Mesenchymal stem cell (in vitro differentiated cells and primary cell): ENCODE data around the gene MARCKSL1.
"Not testable (repeated sequence)": the region's sequence is repeated elsewhere in the genome, so short reads cannot be mapped to it uniquely, and the experiment has no call there.

Experiments used
- DNase-seq: peaks from one replicate; pipeline ENCODE4 v3.0.0-alpha.2; 2013
- H2AFZ ChIP-seq: one replicate; pipeline ENCODE4 v1.6.1; 2013; ENCODE audit warnings: low read depth, mild to moderate bottlenecking, control low read depth, inconsistent platforms, low read length, moderate library complexity
- H2AK5ac ChIP-seq: 2 replicates; pipeline ENCODE4 v1.6.1; 2013; ENCODE audit warnings: low read length, moderate library complexity, mild to moderate bottlenecking, inconsistent platforms; ENCODE audit not compliant: severe bottlenecking
- H2BK120ac ChIP-seq: one replicate; pipeline ENCODE4 v1.6.1; 2013; ENCODE audit warnings: low read depth, mild to moderate bottlenecking, inconsistent platforms, low read length, moderate library complexity
- H2BK12ac ChIP-seq, 2 experiments: one replicate each; pipeline ENCODE4 v1.6.1; 2013; ENCODE audit warnings: inconsistent platforms in 2 of 2, low read length in 2 of 2, mild to moderate bottlenecking in 2 of 2, moderate library complexity in 2 of 2, control low read depth in 1 of 2
- H2BK15ac ChIP-seq: one replicate; pipeline ENCODE4 v1.6.1; 2013; ENCODE audit warnings: mild to moderate bottlenecking, low read depth, inconsistent platforms; ENCODE audit not compliant: poor library complexity, severe bottlenecking
- H2BK5ac ChIP-seq: 2 replicates; pipeline ENCODE4 v1.6.1; 2013; ENCODE audit warnings: low read depth, mild to moderate bottlenecking, low read length, control low read depth, inconsistent platforms; ENCODE audit not compliant: poor library complexity, severe bottlenecking
- H3K14ac ChIP-seq, 2 experiments: one replicate each; pipeline ENCODE4 v1.6.1; 2013; ENCODE audit warnings: inconsistent platforms in 2 of 2, low read length in 2 of 2, control low read depth in 1 of 2, mild to moderate bottlenecking in 1 of 2, moderate library complexity in 1 of 2
- H3K18ac ChIP-seq, 2 experiments: one replicate each; pipeline ENCODE4 v1.6.1; 2013; ENCODE audit warnings: inconsistent platforms in 2 of 2, low read length in 2 of 2, control low read depth in 1 of 2, low read depth in 1 of 2, mild to moderate bottlenecking in 1 of 2
- H3K23ac ChIP-seq, 2 experiments: one replicate each; pipeline ENCODE4 v1.6.1; 2013; ENCODE audit warnings: inconsistent platforms in 2 of 2, low read length in 2 of 2, mild to moderate bottlenecking in 2 of 2, moderate library complexity in 2 of 2, control low read depth in 1 of 2
- H3K27ac ChIP-seq: 2 replicates; pipeline ENCODE4 v1.5.1; 2013; ENCODE audit warnings: mild to moderate bottlenecking, moderate library complexity, low read length, control low read depth, inconsistent platforms; ENCODE audit not compliant: poor library complexity, severe bottlenecking
- H3K27me3 ChIP-seq, 2 experiments: 2 replicates each; pipeline versions ENCODE4 v1.6.1 to v1.7.0; 2013; ENCODE audit warnings: low read length in 2 of 2, mild to moderate bottlenecking in 2 of 2, moderate library complexity in 2 of 2, control low read depth in 1 of 2, inconsistent platforms in 1 of 2; ENCODE audit not compliant: control insufficient read depth in 1 of 2, insufficient read depth in 1 of 2
- H3K36me3 ChIP-seq, 2 experiments: 2 replicates each; pipeline versions ENCODE4 v1.6.1 to v1.7.0; 2013; ENCODE audit warnings: low read length in 2 of 2, control low read depth in 1 of 2, inconsistent platforms in 1 of 2, low read depth in 1 of 2, mild to moderate bottlenecking in 1 of 2; ENCODE audit not compliant: insufficient read depth in 2 of 2, control insufficient read depth in 1 of 2
- H3K4ac ChIP-seq, 2 experiments: one replicate each; pipeline ENCODE4 v1.6.1; 2013; ENCODE audit warnings: inconsistent platforms in 2 of 2, low read length in 2 of 2, mild to moderate bottlenecking in 2 of 2, moderate library complexity in 2 of 2, control low read depth in 1 of 2, low read depth in 1 of 2
- H3K4me1 ChIP-seq: 2 replicates; pipeline ENCODE4 v1.6.1; 2013; ENCODE audit warnings: low read depth, low read length, control low read depth; ENCODE audit not compliant: control insufficient read depth, insufficient read depth
- H3K4me2 ChIP-seq: 2 replicates; pipeline ENCODE4 v1.6.1; 2013; ENCODE audit warnings: low read length, mild to moderate bottlenecking, inconsistent platforms; ENCODE audit not compliant: poor library complexity, severe bottlenecking
- H3K4me3 ChIP-seq, 2 experiments: 2 replicates each; pipeline versions ENCODE4 v1.5.1 to v1.7.0; 2013; ENCODE audit warnings: low read length in 2 of 2, mild to moderate bottlenecking in 2 of 2, control low read depth in 1 of 2, low read depth in 1 of 2; ENCODE audit not compliant: insufficient read depth in 1 of 2
- H3K79me1 ChIP-seq: replicated peaks from 2 replicates; pipeline ENCODE4 v1.6.1; 2013; ENCODE audit warnings: mild to moderate bottlenecking, control low read depth, low read length, inconsistent platforms; ENCODE audit not compliant: poor library complexity, severe bottlenecking
- H3K9ac ChIP-seq: 2 replicates; pipeline ENCODE4 v1.7.0; 2013; ENCODE audit warnings: mild to moderate bottlenecking, low read length, moderate library complexity
- H3K9me3 ChIP-seq: 2 replicates; pipeline ENCODE4 v1.7.0; 2013; ENCODE audit warnings: mild to moderate bottlenecking, low read length; ENCODE audit not compliant: control insufficient read depth
- H4K8ac ChIP-seq: one replicate; pipeline ENCODE4 v1.6.1; 2013; ENCODE audit warnings: inconsistent platforms, mild to moderate bottlenecking, low read length, moderate library complexity
- H4K91ac ChIP-seq: one replicate; pipeline ENCODE4 v1.6.1; 2013; ENCODE audit warnings: mild to moderate bottlenecking, low read length, inconsistent platforms
- WGBS: methylation state at CpG from one replicate; pipeline ENCODE4 v1.1.7; 2013; ENCODE audit warnings: mixed read lengths; 5-methylcytosine and 5-hydroxymethylcytosine counted together

Gene MARCKSL1

DNA sequence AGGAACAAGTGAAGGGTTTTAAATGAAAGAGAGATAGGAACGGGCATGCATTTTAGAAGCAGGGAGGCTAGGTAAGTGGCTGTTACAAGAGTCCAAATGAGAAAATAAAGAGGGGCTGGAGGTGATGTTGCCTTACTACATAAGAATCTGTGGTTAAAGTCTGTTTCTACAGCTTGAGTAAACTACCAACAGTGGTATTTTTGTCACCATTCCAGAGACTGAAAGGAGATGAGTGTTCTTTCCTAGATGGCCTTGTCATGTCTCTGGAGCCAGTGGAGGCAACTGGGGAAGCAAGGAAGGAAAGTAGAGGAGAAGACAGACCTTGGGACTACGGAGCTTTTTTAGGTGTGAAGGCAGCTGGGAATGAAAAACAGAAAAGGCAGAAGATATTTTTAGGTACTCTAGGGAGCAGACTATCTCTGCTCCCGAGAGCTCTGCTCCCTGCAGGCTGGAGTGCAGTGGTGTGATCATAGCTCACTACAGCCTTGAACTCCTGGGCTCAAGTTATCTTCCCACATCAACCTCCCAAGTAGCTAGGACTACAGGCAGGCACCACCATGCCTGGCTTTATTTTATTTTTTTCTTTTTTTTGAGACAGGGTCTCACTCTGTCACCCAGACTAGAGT lies 31.9 kb downstream of the MARCKSL1 start:
- Histone ChIP-seq H3K36me3 (peaks cover 21 to 37% of the 10 kb centered on the region in 2 experiments), H3K27me3 (no peaks in the 10 kb centered on the region), H3K4ac (no peak overlapping the region), H3K4me3 (no peak overlapping the region), H3K4me1 (peaks cover 2% of the 10 kb centered on the region), H3K23ac (no peak overlapping the region), H4K8ac (no peak overlapping the region), H3K9ac (no peak overlapping the region), H4K91ac (no peak overlapping the region), H3K14ac (no peak overlapping the region), H3K79me1 (peaks cover 26% of the 10 kb centered on the region), H3K27ac (no peak overlapping the region), H2AFZ (no peak overlapping the region), H3K9me3 (peaks cover 13% of the 10 kb centered on the region), H2BK12ac (no peak overlapping the region), H2AK5ac (no peak overlapping the region), H2BK5ac (no peak overlapping the region), H2BK120ac (no peak overlapping the region), H3K4me2 (no peak overlapping the region), H2BK15ac (no peak overlapping the region), H3K18ac (no peak overlapping the region)
- no peak for DNase-seq
- whole genome bisulfite sequencing: 93% methylated on average over 3 of the region's 3 CpGs

DNA sequence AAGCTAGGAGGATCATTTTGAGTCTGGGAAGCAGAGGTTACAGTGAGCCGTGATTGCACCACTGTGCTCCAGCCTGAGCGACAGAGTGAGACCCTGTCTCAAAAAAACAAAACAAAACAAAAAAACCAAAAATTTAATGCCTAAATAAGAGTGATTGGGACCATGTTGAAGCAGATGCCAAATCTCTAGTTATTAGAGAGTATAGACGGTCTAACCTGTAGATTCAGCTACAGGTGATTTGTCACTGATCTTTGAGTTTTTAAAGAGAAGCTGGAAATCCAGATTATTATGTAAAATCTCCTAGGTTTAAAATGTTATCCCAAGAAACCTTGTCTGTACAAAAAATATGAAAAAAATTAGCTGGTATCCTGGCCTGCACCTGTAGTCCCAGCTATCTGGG lies 32.7 kb downstream of the MARCKSL1 start:
- Histone ChIP-seq H3K36me3 (peaks cover 21 to 37% of the 10 kb centered on the region in 2 experiments), H3K9ac (no peak overlapping the region), H2BK5ac (no peak overlapping the region), H3K14ac (no peak overlapping the region), H3K18ac (no peak overlapping the region), H3K9me3 (peaks cover 13% of the 10 kb centered on the region), H3K27me3 (no peaks in the 10 kb centered on the region), H4K91ac (no peak overlapping the region), H3K79me1 (peaks cover 23% of the 10 kb centered on the region), H4K8ac (no peak overlapping the region), H3K4me2 (no peak overlapping the region), H2AK5ac (no peak overlapping the region), H3K4me3 (no peak overlapping the region), H2BK12ac (no peak overlapping the region), H2BK15ac (no peak overlapping the region), H2BK120ac (no peak overlapping the region), H3K23ac (no peak overlapping the region), H3K4me1 (no peaks in the 10 kb centered on the region), H3K4ac (no peak overlapping the region), H2AFZ (no peak overlapping the region), H3K27ac (no peak overlapping the region)
- WGBS: 91% methylated on average over 1 of the region's 3 CpGs
- DNase-seq: no peak

DNA sequence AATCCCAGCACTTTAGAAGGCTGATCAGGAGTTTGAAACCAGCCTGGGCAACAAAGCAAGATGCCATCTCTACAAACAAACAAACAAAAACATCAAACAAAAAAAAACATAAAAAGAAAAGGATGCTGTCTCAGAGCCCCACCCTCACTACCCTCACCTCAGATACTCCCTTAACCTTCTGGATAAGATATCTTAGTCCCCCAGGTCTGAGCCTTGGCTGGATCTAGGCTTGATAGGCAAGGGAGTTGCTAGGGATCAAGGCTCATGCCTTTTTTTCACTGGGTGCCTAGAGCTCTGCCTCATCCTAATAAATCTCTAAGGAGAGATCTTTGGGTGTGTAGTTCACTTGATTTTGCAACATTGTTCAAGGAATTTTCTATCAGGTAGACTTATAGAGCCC lies 36.7 kb downstream of the MARCKSL1 start:
- Histone ChIP-seq H3K9ac (no peak overlapping the region), H2BK5ac (no peak overlapping the region), H3K4me1 (peaks cover 4% of the 10 kb centered on the region), H3K79me1 (peaks cover 17% of the 10 kb centered on the region), H3K14ac (no peak overlapping the region), H4K8ac (no peak overlapping the region), H2BK12ac (no peak overlapping the region), H2AFZ (no peak overlapping the region), H3K36me3 (peaks cover 12 to 24% of the 10 kb centered on the region in 2 experiments), H2AK5ac (no peak overlapping the region), H3K9me3 (no peaks in the 10 kb centered on the region), H3K18ac (no peak overlapping the region), H3K4ac (no peak overlapping the region), H4K91ac (no peak overlapping the region), H3K4me3 (no peak overlapping the region), H3K27me3 (no peaks in the 10 kb centered on the region), H2BK120ac (no peak overlapping the region), H2BK15ac (no peak overlapping the region), H3K27ac (no peak overlapping the region), H3K4me2 (no peak overlapping the region), H3K23ac (no peak overlapping the region)
- DNase-seq: no peak

DNA sequence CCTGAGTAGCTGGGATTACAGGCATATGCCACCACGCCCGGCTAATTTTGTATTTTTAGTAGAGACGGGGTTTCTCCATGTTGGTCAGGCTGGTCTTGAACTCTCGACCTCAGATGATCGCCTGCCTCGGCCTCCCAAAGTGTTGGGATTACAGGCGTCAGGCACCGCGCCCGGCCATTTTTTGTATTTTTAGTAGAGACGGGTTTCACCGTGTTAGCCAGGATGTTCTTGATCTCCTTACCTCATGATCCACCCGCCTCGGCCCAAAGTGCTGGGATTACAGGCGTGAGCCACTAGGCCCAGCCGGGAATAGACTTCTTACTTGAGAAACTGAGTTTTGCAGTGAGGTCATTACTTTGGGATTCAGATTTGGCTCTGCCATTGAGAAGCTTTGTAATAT lies 37.8 kb downstream of the MARCKSL1 start:
- not testable (repeated sequence) for H3K4me2 ChIP-seq, H3K27me3 ChIP-seq, H4K8ac ChIP-seq, H2BK5ac ChIP-seq, H3K14ac ChIP-seq, H2BK15ac ChIP-seq, H3K9me3 ChIP-seq, H3K18ac ChIP-seq, DNase-seq, H3K4me1 ChIP-seq, H4K91ac ChIP-seq, H3K4ac ChIP-seq, H2BK120ac ChIP-seq, H3K9ac ChIP-seq, H3K4me3 ChIP-seq, H3K23ac ChIP-seq, H3K27ac ChIP-seq, H2AK5ac ChIP-seq, H2BK12ac ChIP-seq, H2AFZ ChIP-seq
- peaks cover 13% of the 10 kb centered on the region for H3K79me1 ChIP-seq
- peaks cover 7 to 14% of the 10 kb centered on the region in 2 experiments for H3K36me3 ChIP-seq
- 98% methylated on average over 16 of the region's 16 CpGs for WGBS
